Ectodermal cell (in vitro differentiated cells): ENCODE measurements around the gene TBR1.

ENCODE experiments used
- H3K27ac ChIP-seq: 2 replicates; pipeline ENCODE4 v1.7.0; 2013; ENCODE audit warnings: mild to moderate bottlenecking, low read depth, low read length; ENCODE audit not compliant: insufficient read depth, poor library complexity, severe bottlenecking
- H3K27me3 ChIP-seq: 2 replicates; pipeline ENCODE4 v1.7.0; 2013; ENCODE audit warnings: mild to moderate bottlenecking, low read length; ENCODE audit not compliant: insufficient read depth, control insufficient read depth, poor library complexity, severe bottlenecking
- H3K36me3 ChIP-seq: one replicate; pipeline ENCODE4 v1.7.0; 2013; ENCODE audit warnings: low read length; ENCODE audit not compliant: control insufficient read depth, insufficient read depth
- H3K4me1 ChIP-seq: one replicate; pipeline ENCODE4 v1.7.0; 2013; ENCODE audit warnings: low read length; ENCODE audit not compliant: control insufficient read depth, insufficient read depth
- H3K4me3 ChIP-seq: 2 replicates; pipeline ENCODE4 v1.7.0; 2013; ENCODE audit warnings: low read depth, low read length, control low read depth; ENCODE audit not compliant: insufficient read depth
- H3K9me3 ChIP-seq: 2 replicates; pipeline ENCODE4 v1.7.0; 2013; ENCODE audit warnings: mild to moderate bottlenecking, low read length, moderate library complexity; ENCODE audit not compliant: control insufficient read depth
- WGBS, 2 experiments: methylation state at CpG; one replicate each; pipeline ENCODE4 v1.1.7; 2013; ENCODE audit warnings: missing lambda C conversion rate in 2 of 2; 5-methylcytosine and 5-hydroxymethylcytosine counted together

TBR1 gene

GRCh38 chr2:161421686-161422085 is 5.6 kb downstream of the TBR1 start:
- H3K27me3 ChIP-seq = peaks cover 100% of the 10 kb centered on the region
- peaks cover 10% of the 10 kb centered on the region for H3K4me1 ChIP-seq
- H3K9me3 ChIP-seq = no peaks in the 10 kb centered on the region
- no peak overlapping the region for H3K4me3 ChIP-seq
- WGBS, 2 experiments = 4 to 7% methylated on average over 1 to 2 of the region's 2 CpGs
- no peaks in the 10 kb centered on the region for H3K36me3 ChIP-seq
- H3K27ac ChIP-seq = no peak overlapping the region

GRCh38 chr2:161422816-161423403 is 6.8 kb downstream of the TBR1 start:
- Histone ChIP-seq H3K27me3 (peaks cover 100% of the 10 kb centered on the region), H3K27ac (no peak overlapping the region), H3K4me3 (no peak overlapping the region), H3K36me3 (no peaks in the 10 kb centered on the region), H3K4me1 (peaks cover 10% of the 10 kb centered on the region), H3K9me3 (no peaks in the 10 kb centered on the region)
- 1 to 4% methylated on average over 10 of the region's 11 CpGs for WGBS, 2 experiments

- H3K4me1 ChIP-seq = peaks cover 8% of the 10 kb centered on the region
- H3K9me3 ChIP-seq = no peaks in the 10 kb centered on the region
- no peak overlapping the region for H3K27ac ChIP-seq
- peak overlapping the region; percentile 16 for H3K4me3 ChIP-seq
- no peaks in the 10 kb centered on the region for H3K36me3 ChIP-seq
- 0 to 1% methylated on average over 125 of the region's 125 CpGs for WGBS, 2 experiments
- peaks cover 100% of the 10 kb centered on the region for H3K27me3 ChIP-seq
These were observed 7.6 kb downstream of the TBR1 start for GRCh38 chr2:161423421-161424393.

- 5 to 6% methylated on average over 9 of the region's 9 CpGs for WGBS, 2 experiments
- Histone ChIP-seq H3K9me3 (no peaks in the 10 kb centered on the region), H3K27ac (no peak overlapping the region), H3K4me1 (peaks cover 5% of the 10 kb centered on the region), H3K27me3 (peaks cover 100% of the 10 kb centered on the region), H3K4me3 (no peak overlapping the region), H3K36me3 (no peaks in the 10 kb centered on the region)
These were observed 8.3 kb downstream of the TBR1 start for GRCh38 chr2:161424394-161424769.

- H3K4me3 ChIP-seq = no peak overlapping the region
- WGBS, 2 experiments = 45 to 52% methylated on average over 2 to 3 of the region's 4 CpGs
- H3K36me3 ChIP-seq = no peaks in the 10 kb centered on the region
- no peak overlapping the region for H3K27ac ChIP-seq
- peaks cover 100% of the 10 kb centered on the region for H3K27me3 ChIP-seq
- no peaks in the 10 kb centered on the region for H3K9me3 ChIP-seq
- peaks cover 5% of the 10 kb centered on the region for H3K4me1 ChIP-seq
These were observed 9.0 kb downstream of the TBR1 start for GRCh38 chr2:161424891-161425727.

GRCh38 chr2:161425728-161426454 is 9.8 kb downstream of the TBR1 start:
- no peaks in the 10 kb centered on the region for H3K9me3 ChIP-seq
- H3K36me3 ChIP-seq = no peaks in the 10 kb centered on the region
- peaks cover 5% of the 10 kb centered on the region for H3K4me1 ChIP-seq
- H3K27me3 ChIP-seq = peaks cover 100% of the 10 kb centered on the region
- H3K4me3 ChIP-seq = no peak overlapping the region
- H3K27ac ChIP-seq = no peak overlapping the region
- WGBS, 2 experiments = 32 to 33% methylated on average over 10 to 16 of the region's 17 CpGs

- H3K4me1 ChIP-seq = peaks cover 5% of the 10 kb centered on the region
- peaks cover 94% of the 10 kb centered on the region for H3K27me3 ChIP-seq
- peak overlapping the region; percentile 20 for H3K4me3 ChIP-seq
- no peaks in the 10 kb centered on the region for H3K36me3 ChIP-seq
- WGBS, 2 experiments = 7 to 10% methylated on average over 13 of the region's 13 CpGs
- no peak overlapping the region for H3K27ac ChIP-seq
- no peaks in the 10 kb centered on the region for H3K9me3 ChIP-seq
These were observed 10.4 kb downstream of the TBR1 start for GRCh38 chr2:161426455-161426921.

- Histone ChIP-seq H3K27ac (no peak overlapping the region), H3K4me3 (peak overlapping the region; percentile 20), H3K9me3 (no peaks in the 10 kb centered on the region), H3K4me1 (peaks cover 5% of the 10 kb centered on the region), H3K36me3 (no peaks in the 10 kb centered on the region), H3K27me3 (peaks cover 89% of the 10 kb centered on the region)
- 2% methylated on average over 54 of the region's 54 CpGs for WGBS, 2 experiments
These were observed 11.0 kb downstream of the TBR1 start for GRCh38 chr2:161426922-161427663.
